ENCODE results near the gene SPTBN1. TPM values are rescaled to one million over a fixed set of nuclear protein-coding genes. Genes with fewer than 3 reads are reported as not detected.
"Not testable (repeated sequence)": the region's sequence is repeated elsewhere in the genome, so short reads cannot be mapped to it uniquely, and the experiment has no call there.

The SPTBN1 gene
- total RNA-seq, 1 experiment from 2014 or later: 81.0 TPM

DNA sequence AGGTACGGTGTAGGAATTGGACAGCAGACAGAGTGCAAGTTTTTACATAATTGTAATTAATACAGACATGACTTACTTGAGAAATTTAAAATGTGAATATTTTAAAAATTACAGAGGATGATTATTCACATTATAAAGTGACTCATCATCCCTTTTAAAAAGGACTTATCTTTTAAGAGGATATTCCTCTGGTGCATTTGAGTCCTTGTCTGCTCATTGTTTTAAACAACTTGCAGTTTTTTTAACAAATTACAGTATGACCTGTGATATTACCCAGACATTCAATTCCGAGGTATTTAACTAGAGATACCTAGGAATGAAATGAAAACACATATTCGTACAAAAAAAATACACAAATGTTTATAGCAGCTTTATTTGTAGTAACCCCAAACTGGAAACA is 38.0 kb downstream of the SPTBN1 start:
- no peak for DNase-seq (ENCODE audit: low spot score)
- in situ Hi-C loops (cut with HindIII; ENCODE audit: low sequenced_read_pairs): no loop called here

DNA sequence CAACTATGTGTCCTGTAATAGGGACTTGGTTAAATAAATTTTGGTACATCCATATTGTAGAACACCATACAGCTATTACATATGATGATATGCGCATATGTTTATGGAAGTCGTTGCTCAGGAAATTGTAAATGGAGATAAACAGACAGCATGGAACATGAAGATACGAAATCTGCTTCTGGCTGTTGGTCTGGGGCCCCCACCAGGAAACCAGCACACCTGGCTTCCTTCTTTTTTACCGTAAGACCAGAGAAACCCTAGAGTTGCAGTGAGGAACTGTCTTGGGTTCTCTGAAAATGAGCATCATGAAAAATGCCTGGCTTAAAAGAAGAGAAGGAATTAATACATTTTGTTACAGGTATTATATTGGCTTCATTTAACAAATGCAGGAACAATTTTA is 40.8 kb downstream of the SPTBN1 start:
- DNase-seq (ENCODE audit: low spot score): no peak
- in situ Hi-C loops (cut with HindIII; ENCODE audit: low sequenced_read_pairs): no loop called here

DNA sequence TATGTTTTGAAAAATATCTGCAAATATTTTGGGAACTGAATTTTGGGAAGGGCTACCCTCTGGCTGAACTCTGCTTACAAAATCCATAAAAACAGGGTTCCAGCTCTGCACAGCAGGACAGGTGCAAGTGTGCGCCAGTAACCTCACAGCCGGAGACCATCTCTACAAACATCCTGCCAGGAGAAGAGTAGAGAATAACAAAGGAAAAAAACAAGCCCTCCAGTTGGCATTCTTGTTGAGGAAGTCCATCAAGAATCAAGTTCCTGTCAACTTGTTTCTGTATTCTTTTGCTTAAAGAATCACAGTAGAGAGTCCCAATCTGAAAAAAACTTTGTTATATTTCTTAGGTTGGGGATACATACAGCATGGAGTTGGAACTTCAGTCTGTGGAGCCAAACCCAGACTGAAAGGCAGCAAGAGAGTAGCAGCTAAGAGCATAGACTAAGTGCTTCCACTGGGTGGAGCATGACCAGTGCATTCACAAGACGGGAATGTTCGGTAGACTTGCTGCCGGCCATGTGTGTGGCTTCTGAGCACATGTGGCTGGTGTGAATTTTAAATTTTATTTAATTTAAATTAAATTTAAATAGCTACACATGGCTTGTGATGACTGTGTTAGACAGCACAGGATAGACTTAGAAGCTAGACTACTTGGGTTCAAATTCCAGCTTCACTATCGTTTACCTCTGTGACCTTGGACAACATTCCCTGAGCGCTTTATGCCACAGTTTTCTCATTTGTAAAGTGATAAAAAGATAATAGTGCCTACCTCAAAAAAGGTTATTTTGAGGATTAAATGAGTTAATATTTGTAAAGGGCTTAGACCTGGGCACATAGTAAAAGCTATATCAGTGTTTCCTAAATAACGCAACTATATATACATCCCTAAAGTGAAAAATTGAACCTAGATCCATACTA is 41.9 kb downstream of the SPTBN1 start:
- in situ Hi-C loops (cut with HindIII; ENCODE audit: low sequenced_read_pairs): no loop called here

DNA sequence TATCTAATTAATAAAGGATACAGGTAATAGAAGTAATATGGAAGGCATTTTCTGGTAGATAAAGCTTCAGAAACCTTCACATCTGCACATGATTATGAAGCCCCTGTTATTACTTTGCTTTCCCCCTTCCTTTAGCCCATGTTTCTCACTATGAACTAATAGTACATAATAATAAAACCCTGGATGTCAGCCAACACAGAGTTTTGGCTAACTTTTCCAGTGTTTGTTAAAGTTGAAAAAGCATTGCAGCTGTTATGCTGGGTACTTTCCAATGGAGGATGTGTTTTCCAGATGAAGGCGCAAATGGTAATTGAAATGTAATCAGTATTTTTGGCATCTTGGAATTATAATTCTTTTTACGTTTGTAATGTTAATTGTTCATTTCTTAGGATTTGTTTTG is 43.5 kb downstream of the SPTBN1 start:
- no peak for DNase-seq (ENCODE audit: low spot score)
- in situ Hi-C loops (cut with HindIII; ENCODE audit: low sequenced_read_pairs): no loop called here

More for the DNA sequence above, 41.9 kb downstream of the SPTBN1 start:
- DNase-seq (ENCODE audit: low spot score): peak; percentile 60

DNA sequence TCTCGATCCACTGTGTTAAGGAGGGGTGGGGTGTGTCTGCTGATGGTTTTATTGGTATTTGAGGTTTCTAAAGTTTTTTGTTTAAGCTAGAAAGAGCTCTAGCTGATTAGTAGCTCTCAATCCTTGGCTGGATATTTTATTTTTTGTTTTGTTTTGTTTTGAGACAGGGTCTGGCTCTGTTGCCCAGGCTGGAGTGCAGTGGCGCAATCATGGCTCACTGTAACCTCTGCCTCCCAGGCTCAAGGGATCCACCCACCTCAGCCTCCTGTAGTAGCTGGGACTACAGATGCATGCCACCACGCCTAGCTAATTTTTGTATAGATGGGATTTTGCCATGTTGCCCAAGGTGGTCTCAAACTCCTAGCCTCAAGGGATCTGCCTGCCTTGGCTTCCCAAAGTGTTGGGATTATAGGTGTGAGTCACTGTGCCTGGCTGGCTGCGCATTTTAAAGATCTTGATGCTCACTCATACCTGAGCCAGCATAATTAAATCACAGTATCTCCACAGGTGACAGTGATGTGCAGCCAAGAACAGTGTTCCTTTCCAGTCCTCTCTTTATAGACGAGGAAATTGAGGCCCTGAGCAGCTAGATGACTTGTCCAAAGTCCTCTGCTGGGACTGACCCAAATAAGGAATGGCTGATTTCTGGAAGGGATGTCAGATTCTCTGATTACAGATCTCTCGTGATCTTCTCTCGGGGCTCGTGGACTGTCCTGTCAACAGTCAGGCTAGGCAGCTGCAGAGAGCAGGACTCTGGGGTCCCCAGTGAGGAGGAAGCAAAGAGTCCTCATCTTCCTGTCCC is 44.5 kb downstream of the SPTBN1 start:
- in situ Hi-C loops (cut with HindIII; ENCODE audit: low sequenced_read_pairs): no loop called here
- peak; percentile 73 for DNase-seq (ENCODE audit: low spot score)

DNA sequence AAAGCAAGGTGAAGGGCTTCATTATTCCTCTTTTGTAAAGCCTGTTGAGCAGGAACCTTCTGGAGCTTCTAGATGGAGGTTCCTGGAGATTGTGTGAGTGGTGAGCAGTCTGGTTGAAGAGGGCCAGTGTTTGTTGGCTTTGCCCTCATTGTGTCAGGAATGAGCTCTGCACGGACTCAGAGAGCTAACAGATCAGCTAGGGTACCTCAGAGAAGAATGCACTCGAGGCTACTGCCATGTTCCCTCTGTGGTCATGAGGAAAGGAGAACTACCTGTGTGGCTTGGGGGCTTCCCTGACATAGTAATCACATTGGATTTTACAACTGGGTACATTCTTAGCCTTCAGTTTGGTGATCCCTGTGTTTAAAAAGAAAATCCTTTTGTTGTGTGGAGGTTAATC is 46.6 kb downstream of the SPTBN1 start:
- in situ Hi-C loops (cut with HindIII; ENCODE audit: low sequenced_read_pairs): no loop called here
- no peak for DNase-seq (ENCODE audit: low spot score)

DNA sequence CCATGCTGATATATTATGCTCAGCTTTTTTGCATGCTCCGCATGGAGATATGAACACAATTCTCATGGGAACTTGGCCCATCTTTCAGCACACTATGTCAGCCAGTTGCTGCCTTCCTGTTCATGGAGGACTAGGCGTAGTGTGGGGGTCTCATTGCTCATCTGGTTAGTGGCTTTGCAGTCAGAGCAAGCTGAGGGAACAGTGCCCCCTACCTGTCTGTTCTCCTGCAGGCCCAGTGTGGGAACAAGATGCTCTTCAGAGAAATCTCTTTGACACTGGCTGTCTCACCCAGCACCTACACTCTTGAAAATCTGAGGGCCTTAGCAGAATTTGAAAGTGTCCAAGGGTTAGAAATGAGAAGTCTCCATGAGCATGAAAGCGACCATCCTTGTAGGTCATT is 47.1 kb downstream of the SPTBN1 start:
- DNase-seq (ENCODE audit: low spot score): peak; percentile 51
- in situ Hi-C loops (cut with HindIII; ENCODE audit: low sequenced_read_pairs): no loop called here

DNA sequence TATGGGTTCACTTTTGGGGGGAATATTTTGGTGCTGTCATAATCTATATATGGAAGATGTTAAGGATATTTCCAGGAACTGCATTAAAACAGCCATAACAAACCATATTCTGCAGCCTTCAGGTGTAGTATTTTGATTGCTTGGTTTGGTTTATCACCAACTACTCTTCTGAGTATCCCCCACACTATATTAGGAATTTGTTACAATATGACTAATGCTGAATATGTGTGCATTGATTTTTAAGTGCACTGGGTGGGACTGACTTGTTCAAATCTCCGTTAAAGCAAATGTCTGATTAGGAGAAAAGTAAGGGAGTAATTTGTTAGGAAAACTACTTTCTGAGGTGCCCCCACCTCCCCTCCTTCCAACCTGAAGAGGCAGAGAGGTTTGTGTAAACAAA is 47.7 kb downstream of the SPTBN1 start:
- DNase-seq (ENCODE audit: low spot score): no peak

DNA sequence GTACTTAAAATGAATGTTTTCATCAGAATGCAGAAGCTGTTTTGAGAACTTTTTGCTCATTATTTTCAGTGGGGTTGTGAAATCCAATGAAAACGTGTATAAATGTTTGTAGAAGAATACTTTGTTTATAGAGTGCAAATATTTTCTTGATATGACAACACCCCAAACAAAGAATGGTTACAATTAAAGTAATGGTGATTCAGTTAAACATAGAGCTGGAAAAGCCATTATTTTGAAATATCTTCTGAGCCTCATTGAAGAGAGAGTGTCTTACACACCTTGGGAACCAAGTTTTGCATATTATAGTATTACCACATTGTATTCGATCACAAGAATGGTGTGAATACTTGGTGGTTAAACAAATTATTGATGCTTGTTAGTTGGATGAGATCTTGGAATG is 48.7 kb downstream of the SPTBN1 start:
- in situ Hi-C loops (cut with HindIII; ENCODE audit: low sequenced_read_pairs): no loop called here
- no peak for DNase-seq (ENCODE audit: low spot score)

More for the DNA sequence above, 47.7 kb downstream of the SPTBN1 start:
- in situ Hi-C loops (cut with HindIII; ENCODE audit: low sequenced_read_pairs): no loop called here

DNA sequence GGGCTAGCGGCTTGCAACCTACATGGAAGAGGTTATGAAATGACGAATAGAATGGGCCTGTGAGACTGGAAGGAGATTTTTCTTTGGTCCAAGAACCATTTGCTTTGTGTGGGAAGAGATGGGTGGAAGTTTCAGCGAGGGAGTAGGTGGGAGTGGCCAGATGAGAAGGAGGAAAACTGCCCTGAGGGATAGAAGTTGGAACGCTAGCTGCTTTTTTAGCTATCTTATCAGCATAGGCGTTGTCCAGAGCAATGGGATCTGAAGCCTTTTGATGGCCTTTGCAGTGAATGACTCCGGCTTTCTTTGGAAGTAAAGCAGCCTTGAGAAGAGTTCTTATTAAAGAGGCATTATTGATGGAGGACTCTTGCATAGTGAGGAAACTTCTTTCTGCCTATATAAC is 52.4 kb downstream of the SPTBN1 start:
- in situ Hi-C loops (cut with HindIII; ENCODE audit: low sequenced_read_pairs): no loop called here
- DNase-seq (ENCODE audit: low spot score): no peak

DNA sequence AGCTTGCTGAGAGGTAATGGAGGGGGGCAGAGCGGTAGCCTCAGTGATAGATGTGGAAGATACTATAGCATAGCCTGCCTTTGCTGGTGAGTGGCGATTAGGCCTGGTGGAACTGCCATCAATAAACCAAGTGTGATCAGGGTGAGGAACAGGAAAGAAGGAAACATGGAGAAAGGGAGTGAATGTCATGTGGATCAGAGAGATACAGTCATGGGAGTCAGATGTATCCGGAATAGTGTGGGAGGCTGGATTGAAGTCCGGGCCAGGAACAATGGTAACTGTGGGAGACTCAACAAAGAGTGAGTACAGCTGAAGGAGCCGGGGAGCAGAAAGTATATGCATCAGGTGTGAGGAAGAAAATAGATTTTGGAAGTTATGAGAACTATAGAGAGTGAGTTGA is 52.9 kb downstream of the SPTBN1 start:
- in situ Hi-C loops (cut with HindIII; ENCODE audit: low sequenced_read_pairs); DNase-seq (ENCODE audit: low spot score): not testable (repeated sequence)

DNA sequence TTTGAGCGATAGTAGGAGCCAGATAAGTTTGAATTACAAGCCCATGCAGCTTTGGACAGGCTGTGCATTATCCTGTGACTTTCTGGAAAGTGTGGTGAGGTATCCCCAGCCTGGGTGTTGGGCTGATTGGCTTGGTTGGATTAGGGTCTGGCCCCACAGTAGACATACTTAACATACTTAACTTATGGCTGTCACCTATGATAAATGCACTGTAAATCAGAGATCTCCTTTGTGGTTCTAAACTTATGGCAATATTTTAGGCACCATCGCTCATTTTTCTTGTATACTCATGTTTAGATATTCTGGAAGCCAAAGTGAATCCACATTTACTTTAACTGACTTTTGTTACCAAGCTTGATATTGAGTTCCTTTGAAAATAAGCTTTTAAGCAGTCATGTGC is 54.8 kb downstream of the SPTBN1 start:
- no peak for DNase-seq (ENCODE audit: low spot score)
- in situ Hi-C loops (cut with HindIII; ENCODE audit: low sequenced_read_pairs): no loop called here

DNA sequence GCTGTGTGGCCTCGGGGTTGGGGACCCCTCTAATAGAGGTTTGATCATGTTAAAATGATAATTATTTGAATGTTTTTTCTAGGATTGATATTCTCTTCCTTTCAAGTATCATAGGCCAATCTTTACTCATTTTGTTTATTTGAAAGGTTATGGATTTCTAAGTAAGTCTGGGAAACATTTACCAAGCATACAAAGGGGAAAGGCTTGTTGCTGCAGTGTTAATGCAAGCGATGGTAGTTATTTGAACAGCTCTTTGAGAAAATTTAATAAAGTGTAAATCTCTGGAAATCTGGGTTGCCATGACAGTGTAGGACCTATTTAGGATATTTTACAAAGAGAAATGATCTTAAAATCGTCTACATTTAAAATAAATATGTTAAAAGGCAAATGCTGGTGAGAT is 56.1 kb downstream of the SPTBN1 start:
- DNase-seq (ENCODE audit: low spot score): no peak
- in situ Hi-C loops (cut with HindIII; ENCODE audit: low sequenced_read_pairs): no loop called here

DNA sequence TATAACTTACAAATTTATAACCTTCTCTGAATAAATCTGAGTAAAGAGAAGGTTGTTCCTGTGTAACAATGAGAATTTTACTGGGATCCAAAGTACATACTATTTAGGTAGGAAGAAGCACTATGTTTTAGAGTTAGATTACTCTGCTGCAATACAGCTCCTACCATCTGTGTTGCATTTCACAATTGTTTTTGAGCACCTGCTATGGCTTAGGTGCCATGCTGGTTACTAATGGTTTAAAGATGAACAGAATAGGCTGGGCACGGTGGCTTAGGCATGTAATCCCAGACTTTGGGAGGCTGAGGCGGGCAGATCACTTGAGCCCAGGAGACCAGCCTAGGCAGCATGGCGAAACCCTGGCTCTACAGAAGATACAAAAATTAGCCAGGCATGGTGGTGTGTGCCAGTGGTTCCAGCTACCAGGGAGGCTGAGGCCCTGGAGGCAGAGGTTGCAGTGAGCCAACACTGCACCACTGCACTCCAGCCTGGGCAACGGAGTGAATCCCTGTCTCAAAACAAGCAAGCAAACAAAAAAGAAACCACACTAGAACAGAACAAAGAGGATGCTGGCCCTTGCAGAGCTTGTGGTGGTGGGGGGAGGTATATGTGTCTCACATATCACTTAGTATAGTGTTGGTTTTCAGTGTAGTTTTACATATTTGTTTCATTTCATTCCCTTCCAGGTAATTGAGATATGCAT is 56.7 kb downstream of the SPTBN1 start:
- no peak for DNase-seq (ENCODE audit: low spot score)
- in situ Hi-C loops (cut with HindIII; ENCODE audit: low sequenced_read_pairs): no loop called here

DNA sequence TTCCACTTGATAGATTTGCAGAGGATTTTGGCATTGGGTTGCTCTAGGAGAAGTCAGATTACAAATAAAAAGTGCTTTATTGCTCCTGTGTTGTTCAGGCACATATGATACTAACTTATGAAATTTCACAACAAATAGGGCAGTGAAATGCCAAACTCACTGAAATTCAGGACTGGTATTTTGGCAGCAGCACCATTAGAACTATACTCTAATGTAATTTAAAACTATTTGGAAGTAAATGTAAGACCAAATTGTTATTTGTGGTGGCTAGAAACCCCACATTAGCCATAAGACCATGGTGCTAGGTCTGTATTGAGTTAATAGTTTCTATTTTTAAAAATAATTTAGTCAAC is 57.2 kb downstream of the SPTBN1 start:
- in situ Hi-C loops (cut with HindIII; ENCODE audit: low sequenced_read_pairs): no loop called here

DNA sequence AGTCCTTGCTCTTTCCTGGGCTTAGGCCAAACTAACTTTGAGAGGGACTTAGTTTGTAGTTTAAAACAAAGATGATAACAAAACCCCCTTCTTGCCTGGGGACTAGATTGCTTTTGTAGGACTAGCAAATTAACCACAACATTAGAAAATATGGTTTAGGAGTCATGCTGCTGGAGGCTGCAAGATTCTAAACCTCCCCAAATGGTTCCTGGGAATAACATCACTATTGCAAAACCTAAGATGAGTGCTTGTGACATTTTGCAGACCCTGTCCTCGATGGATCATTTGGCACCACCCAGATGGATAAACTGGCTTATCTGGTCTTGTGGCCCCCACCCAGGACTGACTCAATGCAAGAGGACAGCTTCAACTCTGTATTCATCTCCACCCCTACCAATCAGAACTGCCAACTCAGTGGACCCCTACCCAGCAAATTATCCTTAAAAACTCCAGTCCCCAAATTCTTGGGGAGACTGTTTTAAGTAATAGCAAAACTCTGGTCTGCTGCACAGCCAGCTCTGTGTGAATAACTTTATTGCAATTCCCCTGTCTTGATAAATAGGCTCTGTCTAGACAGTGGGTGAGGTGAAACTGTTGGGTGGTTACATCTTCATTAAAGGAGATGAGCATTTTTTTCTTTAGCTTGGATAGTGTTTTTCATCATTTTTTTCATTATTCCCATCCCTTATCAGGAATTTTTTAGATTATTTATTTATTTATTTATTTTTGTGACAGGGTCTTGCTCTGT is 58.9 kb downstream of the SPTBN1 start:
- no peak for DNase-seq (ENCODE audit: low spot score)

More for the DNA sequence above, 57.2 kb downstream of the SPTBN1 start:
- no peak for DNase-seq (ENCODE audit: low spot score)

DNA sequence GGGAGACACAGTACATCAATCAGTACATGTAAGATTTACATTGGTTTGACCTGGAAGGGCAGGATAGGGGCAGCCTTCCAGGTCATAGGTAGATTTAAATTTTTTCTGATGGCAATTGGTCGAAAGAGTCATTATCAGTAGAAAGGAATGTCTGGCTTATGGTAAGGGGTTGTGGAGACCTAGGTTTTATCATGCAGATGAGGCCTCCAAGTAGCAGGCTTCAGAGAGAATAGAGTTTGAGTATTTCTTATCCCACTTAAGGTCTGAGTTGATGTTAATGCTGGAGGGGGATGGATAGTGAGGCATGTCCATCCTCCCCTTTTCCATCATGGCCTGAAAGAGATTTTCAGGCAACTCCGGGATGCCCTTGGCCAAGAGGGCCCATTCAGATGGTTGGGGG is 60.7 kb downstream of the SPTBN1 start:
- in situ Hi-C loops (cut with HindIII; ENCODE audit: low sequenced_read_pairs): no loop called here
- DNase-seq (ENCODE audit: low spot score): no peak

More for the DNA sequence above, 58.9 kb downstream of the SPTBN1 start:
- in situ Hi-C loops (cut with HindIII; ENCODE audit: low sequenced_read_pairs): no loop called here

DNA sequence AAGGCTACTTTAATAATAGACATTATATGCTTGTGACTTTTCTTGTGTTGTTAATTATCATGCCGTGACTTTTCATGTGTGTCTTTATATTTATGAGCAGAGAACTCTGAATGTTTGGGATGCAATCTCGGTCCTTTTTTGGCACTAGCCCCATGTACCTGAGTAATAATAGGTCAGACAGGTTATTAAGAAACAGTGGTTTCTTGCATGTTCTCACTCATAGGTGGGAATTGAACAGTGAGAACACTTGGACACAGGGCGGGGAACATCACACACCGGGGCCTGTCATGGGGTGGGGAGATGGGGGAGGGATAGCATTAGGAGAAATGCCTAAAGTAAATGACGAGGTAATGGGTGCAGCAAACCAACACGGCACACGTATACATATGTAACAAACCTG is 61.9 kb downstream of the SPTBN1 start:
- DNase-seq (ENCODE audit: low spot score); in situ Hi-C loops (cut with HindIII; ENCODE audit: low sequenced_read_pairs): not testable (repeated sequence)

DNA sequence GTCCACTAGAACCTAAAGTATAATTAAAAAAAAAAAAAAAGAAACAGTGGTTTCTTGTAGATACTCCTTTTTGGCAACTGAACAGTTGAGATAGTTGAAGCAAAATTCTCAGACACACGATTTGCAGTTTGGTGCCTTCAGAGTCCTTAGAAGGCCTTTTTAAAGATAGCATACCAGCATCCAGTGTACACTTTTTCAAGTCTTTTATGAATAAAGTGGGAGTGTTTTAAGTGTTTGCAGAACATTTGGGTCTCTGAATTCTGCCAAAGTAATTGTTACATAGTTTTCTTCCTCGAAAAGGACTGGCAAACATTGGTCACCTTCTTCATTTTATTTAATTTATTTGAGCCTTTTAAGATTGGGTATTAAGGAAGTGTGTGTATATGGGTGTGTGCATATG is 62.3 kb downstream of the SPTBN1 start:
- DNase-seq (ENCODE audit: low spot score): no peak
- in situ Hi-C loops (cut with HindIII; ENCODE audit: low sequenced_read_pairs): no loop called here
